H9 (cell line): ENCODE measurements around the gene RNF220. TPM values are rescaled to one million over a fixed set of nuclear protein-coding genes. Genes with fewer than 3 reads are reported as not detected.
A peak's percentile ranks its signal among the peaks of the same experiment; 100 is the strongest.

Experiments
- DNase-seq: peaks from one replicate; pipeline ENCODE4 v3.0.0-alpha.2; 2017
- H2AFZ ChIP-seq: one replicate; pipeline ENCODE4 v1.6.1; 2013; ENCODE audit warnings: mild to moderate bottlenecking, low read length, control low read depth, moderate library complexity
- H2AK5ac ChIP-seq: 2 replicates; pipeline ENCODE4 v1.6.1; 2013; ENCODE audit warnings: low read length, control low read depth, mixed read lengths; ENCODE audit not compliant: insufficient read length
- H2BK120ac ChIP-seq: one replicate; pipeline ENCODE4 v1.6.1; 2013; ENCODE audit warnings: low read depth, mild to moderate bottlenecking, low read length, control low read depth, inconsistent platforms; ENCODE audit not compliant: poor library complexity, severe bottlenecking
- H2BK12ac ChIP-seq: 2 replicates; pipeline ENCODE4 v1.6.1; 2013; ENCODE audit warnings: low read length, control low read depth, mixed read lengths, low read depth; ENCODE audit not compliant: insufficient read length
- H2BK15ac ChIP-seq: 2 replicates; pipeline ENCODE4 v1.6.1; 2013; ENCODE audit warnings: low read depth, low read length, control low read depth
- H2BK20ac ChIP-seq: one replicate; pipeline ENCODE4 v1.6.1; 2013; ENCODE audit warnings: low read depth, mild to moderate bottlenecking, low read length, control low read depth, inconsistent platforms; ENCODE audit not compliant: poor library complexity, severe bottlenecking
- H2BK5ac ChIP-seq: 2 replicates; pipeline ENCODE4 v1.6.1; 2013; ENCODE audit warnings: low read length, control low read depth, mixed read lengths; ENCODE audit not compliant: insufficient read length
- H3K14ac ChIP-seq: 2 replicates; pipeline ENCODE4 v1.6.1; 2013; ENCODE audit warnings: low read length, control low read depth; ENCODE audit not compliant: insufficient read depth
- H3K18ac ChIP-seq: 2 replicates; pipeline ENCODE4 v1.6.1; 2013; ENCODE audit warnings: low read depth, mild to moderate bottlenecking, mixed read lengths, low read length, control low read depth; ENCODE audit not compliant: insufficient read length
- H3K23ac ChIP-seq: 2 replicates; pipeline ENCODE4 v1.6.1; 2013; ENCODE audit warnings: low read length, control low read depth, mixed read lengths, low read depth; ENCODE audit not compliant: insufficient read length
- H3K23me2 ChIP-seq: 2 replicates; pipeline ENCODE4 v1.6.1; 2013; ENCODE audit warnings: low read depth, mild to moderate bottlenecking, mixed read lengths, low read length, control low read depth; ENCODE audit not compliant: insufficient read length, poor library complexity, severe bottlenecking
- H3K27ac ChIP-seq: 2 replicates; pipeline ENCODE4 v1.5.1; 2013; ENCODE audit warnings: low read length, control low read depth, mixed read lengths, low read depth; ENCODE audit not compliant: insufficient read length
- H3K27me3 ChIP-seq: 2 replicates; pipeline ENCODE4 v1.6.1; 2013; ENCODE audit warnings: low read length, control low read depth, inconsistent platforms; ENCODE audit not compliant: insufficient read depth
- H3K4ac ChIP-seq: 2 replicates; pipeline ENCODE4 v1.6.1; 2013; ENCODE audit warnings: low read depth, mild to moderate bottlenecking, control low read depth, inconsistent platforms, low read length, moderate library complexity
- H3K4me1 ChIP-seq: 2 replicates; pipeline ENCODE4 v1.6.1; 2013; ENCODE audit warnings: low read length, control low read depth, inconsistent platforms; ENCODE audit not compliant: insufficient read depth
- H3K4me2 ChIP-seq: 2 replicates; pipeline ENCODE4 v1.6.1; 2013; ENCODE audit warnings: low read length, control low read depth, mixed read lengths; ENCODE audit not compliant: insufficient read length, insufficient read depth
- H3K56ac ChIP-seq: 2 replicates; pipeline ENCODE4 v1.6.1; 2013; ENCODE audit warnings: low read depth, mild to moderate bottlenecking, mixed read lengths, low read length, control low read depth; ENCODE audit not compliant: insufficient read length
- H3K79me1 ChIP-seq: 2 replicates; pipeline ENCODE4 v1.6.1; 2013; ENCODE audit warnings: low read depth, mild to moderate bottlenecking, moderate library complexity, low read length, control low read depth, inconsistent platforms; ENCODE audit not compliant: insufficient read depth, poor library complexity, severe bottlenecking
- H3K79me2 ChIP-seq: 2 replicates; pipeline ENCODE4 v1.6.1; 2013; ENCODE audit warnings: low read length, control low read depth, inconsistent platforms; ENCODE audit not compliant: insufficient read depth
- H3K9ac ChIP-seq: 2 replicates; pipeline ENCODE4 v1.6.1; 2013; ENCODE audit warnings: low read length, control low read depth, mixed read lengths; ENCODE audit not compliant: insufficient read length; ENCODE audit errors: extremely low read depth
- H3K9me3 ChIP-seq: one replicate; pipeline ENCODE4 v1.6.1; 2013; ENCODE audit warnings: low read depth, low read length, inconsistent platforms; ENCODE audit not compliant: control insufficient read depth
- H3T11ph ChIP-seq: one replicate; pipeline ENCODE4 v1.6.1; 2013; ENCODE audit warnings: mild to moderate bottlenecking, low read length, control low read depth, inconsistent platforms
- H4K20me1 ChIP-seq: one replicate; pipeline ENCODE4 v1.6.1; 2013; ENCODE audit not compliant: control insufficient read depth, insufficient read length, insufficient read depth
- H4K5ac ChIP-seq: 2 replicates; pipeline ENCODE4 v1.6.1; 2013; ENCODE audit warnings: low read depth, mild to moderate bottlenecking, mixed read lengths, low read length, control low read depth; ENCODE audit not compliant: insufficient read length
- H4K8ac ChIP-seq: replicated peaks from 2 replicates; pipeline ENCODE4 v1.6.1; 2013; ENCODE audit warnings: low read length, control low read depth, mixed read lengths, low read depth; ENCODE audit not compliant: insufficient read length
- H4K91ac ChIP-seq: 2 replicates; pipeline ENCODE4 v1.6.1; 2013; ENCODE audit warnings: low read depth, mild to moderate bottlenecking, moderate library complexity, mixed read lengths, low read length, control low read depth; ENCODE audit not compliant: insufficient read length
- H3K27ac Mint-ChIP-seq, 3 experiments: 2 replicates in 2 of 3; 3 replicates in 1 of 3; pipeline ENCODE4 v1.8.0; 2020 to 2021; ENCODE audit warnings: mixed read lengths in 3 of 3, mild to moderate bottlenecking in 1 of 3, moderate library complexity in 1 of 3
- H3K27me3 Mint-ChIP-seq: 2 replicates; pipeline ENCODE4 v1.8.0; 2021; ENCODE audit warnings: low read depth, mild to moderate bottlenecking, moderate library complexity, mixed read lengths
- H3K36me3 Mint-ChIP-seq, 3 experiments: 2 replicates in 2 of 3; 3 replicates in 1 of 3; pipeline ENCODE4 v1.8.0; 2020 to 2021; ENCODE audit warnings: low read depth in 3 of 3, mixed read lengths in 3 of 3; ENCODE audit not compliant: insufficient read depth in 1 of 3
- H3K4me1 Mint-ChIP-seq, 2 experiments: 2 replicates each; pipeline ENCODE4 v1.8.0; 2020; ENCODE audit warnings: mixed read lengths in 2 of 2
- H3K4me3 Mint-ChIP-seq, 2 experiments: 2 replicates in 1 of 2; 3 replicates in 1 of 2; pipeline ENCODE4 v1.8.0; 2020 to 2021; ENCODE audit warnings: mild to moderate bottlenecking in 2 of 2, mixed read lengths in 2 of 2, moderate library complexity in 1 of 2
- H3K9me3 Mint-ChIP-seq, 2 experiments: 2 replicates in 1 of 2; 3 replicates in 1 of 2; pipeline ENCODE4 v1.8.0; 2020; ENCODE audit warnings: mild to moderate bottlenecking in 2 of 2, mixed read lengths in 2 of 2, moderate library complexity in 1 of 2
- CTCF ChIP-seq: fragments of 200-600 bp; sonication (generic); conservative IDR thresholded peaks from 3 replicates; pipeline ENCODE4 v1.8.0; 2021; ENCODE audit warnings: antibody characterized with exemption, mild to moderate bottlenecking
- WGBS: extraction: QIAGEN DNeasy Blood & Tissue Kit; methylation state at CpG from one replicate; pipeline ENCODE4 v1.1.7; 2013; ENCODE audit warnings: missing lambda C conversion rate, low lambda C conversion rate, mixed read lengths; ENCODE audit not compliant: insufficient read length; ENCODE audit errors: extremely low coverage; 5-methylcytosine and 5-hydroxymethylcytosine counted together
- total RNA-seq: library from RNA; stranded (reverse); gene quantifications from 2 replicates; pipeline ENCODE4 v1.2.1, GENCODE V29; 2021

RNF220 gene
- total RNA-seq, 1 experiment from 2014 or later: 109 TPM

- Mint-ChIP-seq H3K4me1 (peaks cover 19 to 22% of the 10 kb centered on the region in 2 experiments), H3K27me3 (no peaks in the 10 kb centered on the region; the same call in 1 of the 2 replicates), H3K27ac (peak overlapping the region; percentile 7 to 71 (median 69); a peak in 5 of 7 replicates), H3K36me3 (peaks cover 0 to 10% (median 0%) of the 10 kb centered on the region in 3 experiments; a peak in 3 of 7 replicates), H3K9me3 (no peaks in the 10 kb centered on the region; a peak in 1 of 5 replicates), H3K4me3 (peak overlapping the region in 1 of 2 experiments; percentile 6; a peak in 1 of 5 replicates)
- no peaks in the 10 kb centered on the region for H3K27me3 ChIP-seq
- H3K27ac ChIP-seq: peak overlapping the region; percentile 55
- H3K4ac ChIP-seq: no peak overlapping the region
- no peak overlapping the region for H2AK5ac ChIP-seq
- no peak for TF ChIP-seq CTCF
- H4K8ac ChIP-seq: no peak overlapping the region
- no peaks in the 10 kb centered on the region for H4K20me1 ChIP-seq
- H3K4me1 ChIP-seq: peaks cover 10% of the 10 kb centered on the region; the same call in 1 of the 2 replicates
- H3K14ac ChIP-seq: no peak overlapping the region
- H2BK12ac ChIP-seq: no peak overlapping the region
- H4K91ac ChIP-seq: no peak overlapping the region
- H2BK120ac ChIP-seq: no peak overlapping the region
- no peak overlapping the region for H3K18ac ChIP-seq
- no peaks in the 10 kb centered on the region for H3K9me3 ChIP-seq
- no peak overlapping the region for H2BK5ac ChIP-seq
- H3K56ac ChIP-seq: no peak overlapping the region
- WGBS: no CpG with 5 or more reads among the region's 14 CpGs
- no peak overlapping the region for H4K5ac ChIP-seq
- peak; percentile 58 for DNase-seq
- H3K4me2 ChIP-seq: peak overlapping the region; percentile 31
- H2BK15ac ChIP-seq: no peak overlapping the region
- no peak overlapping the region for H3K23ac ChIP-seq
- no peaks in the 10 kb centered on the region for H3K79me1 ChIP-seq
- H3K79me2 ChIP-seq: no peaks in the 10 kb centered on the region
- H2BK20ac ChIP-seq: no peak overlapping the region
- no peak overlapping the region for H2AFZ ChIP-seq
- no peak overlapping the region for H3T11ph ChIP-seq
- no peak overlapping the region for H3K9ac ChIP-seq
- H3K23me2 ChIP-seq: no peaks in the 10 kb centered on the region
These were observed 277.1 kb downstream of the RNF220 start for GRCh38 chr1:44681905-44682882.
